GM10266 (cell line): Measurements from ENCODE around the gene ANKS1A.

Experiments
- DNase-seq: peaks from one replicate; pipeline ENCODE4 v3.0.0; 2012; ENCODE audit errors: extremely low spot score
- TF ChIP-seq, protein P1 (sequence below): IDR thresholded peaks from 2 replicates; pipeline ENCODE4 v1.5.1; 2012; ENCODE audit warnings: mild to moderate bottlenecking, low read depth; ENCODE audit not compliant: control insufficient read depth, insufficient read depth; ENCODE audit errors: missing control alignments

ANKS1A gene

DNA sequence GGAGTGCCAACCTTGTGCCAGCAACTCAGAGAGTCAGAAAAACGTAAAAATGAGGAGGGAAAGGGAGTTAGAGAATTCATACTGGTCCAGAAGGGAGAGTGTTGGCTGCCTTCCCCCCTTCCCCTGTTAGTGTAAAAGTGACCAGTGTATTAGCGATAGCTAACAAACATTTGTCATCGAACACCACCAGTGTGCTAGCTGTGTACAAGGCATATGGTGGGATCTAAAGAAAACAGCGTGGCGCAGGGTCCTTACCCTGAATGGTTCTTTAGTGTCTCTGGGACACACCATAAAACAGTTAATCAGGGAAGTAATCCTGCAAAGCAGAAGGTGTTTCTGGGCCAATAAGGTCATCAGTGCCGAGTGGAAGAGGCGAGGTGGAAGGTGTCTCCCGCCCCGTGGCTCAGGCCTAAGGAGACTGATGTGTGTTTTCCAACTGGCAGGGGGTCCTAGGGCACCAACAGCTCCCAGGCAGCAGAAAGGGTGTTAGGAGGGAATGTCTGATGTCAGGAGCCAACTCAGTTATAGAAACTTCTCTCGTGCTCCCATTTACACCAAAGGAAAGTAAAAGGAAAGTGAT lies 160.2 kb downstream of the ANKS1A start:
- no peak for DNase-seq
- TF ChIP-seq, protein P1, sequence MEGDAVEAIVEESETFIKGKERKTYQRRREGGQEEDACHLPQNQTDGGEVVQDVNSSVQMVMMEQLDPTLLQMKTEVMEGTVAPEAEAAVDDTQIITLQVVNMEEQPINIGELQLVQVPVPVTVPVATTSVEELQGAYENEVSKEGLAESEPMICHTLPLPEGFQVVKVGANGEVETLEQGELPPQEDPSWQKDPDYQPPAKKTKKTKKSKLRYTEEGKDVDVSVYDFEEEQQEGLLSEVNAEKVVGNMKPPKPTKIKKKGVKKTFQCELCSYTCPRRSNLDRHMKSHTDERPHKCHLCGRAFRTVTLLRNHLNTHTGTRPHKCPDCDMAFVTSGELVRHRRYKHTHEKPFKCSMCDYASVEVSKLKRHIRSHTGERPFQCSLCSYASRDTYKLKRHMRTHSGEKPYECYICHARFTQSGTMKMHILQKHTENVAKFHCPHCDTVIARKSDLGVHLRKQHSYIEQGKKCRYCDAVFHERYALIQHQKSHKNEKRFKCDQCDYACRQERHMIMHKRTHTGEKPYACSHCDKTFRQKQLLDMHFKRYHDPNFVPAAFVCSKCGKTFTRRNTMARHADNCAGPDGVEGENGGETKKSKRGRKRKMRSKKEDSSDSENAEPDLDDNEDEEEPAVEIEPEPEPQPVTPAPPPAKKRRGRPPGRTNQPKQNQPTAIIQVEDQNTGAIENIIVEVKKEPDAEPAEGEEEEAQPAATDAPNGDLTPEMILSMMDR, result no peak

DNA sequence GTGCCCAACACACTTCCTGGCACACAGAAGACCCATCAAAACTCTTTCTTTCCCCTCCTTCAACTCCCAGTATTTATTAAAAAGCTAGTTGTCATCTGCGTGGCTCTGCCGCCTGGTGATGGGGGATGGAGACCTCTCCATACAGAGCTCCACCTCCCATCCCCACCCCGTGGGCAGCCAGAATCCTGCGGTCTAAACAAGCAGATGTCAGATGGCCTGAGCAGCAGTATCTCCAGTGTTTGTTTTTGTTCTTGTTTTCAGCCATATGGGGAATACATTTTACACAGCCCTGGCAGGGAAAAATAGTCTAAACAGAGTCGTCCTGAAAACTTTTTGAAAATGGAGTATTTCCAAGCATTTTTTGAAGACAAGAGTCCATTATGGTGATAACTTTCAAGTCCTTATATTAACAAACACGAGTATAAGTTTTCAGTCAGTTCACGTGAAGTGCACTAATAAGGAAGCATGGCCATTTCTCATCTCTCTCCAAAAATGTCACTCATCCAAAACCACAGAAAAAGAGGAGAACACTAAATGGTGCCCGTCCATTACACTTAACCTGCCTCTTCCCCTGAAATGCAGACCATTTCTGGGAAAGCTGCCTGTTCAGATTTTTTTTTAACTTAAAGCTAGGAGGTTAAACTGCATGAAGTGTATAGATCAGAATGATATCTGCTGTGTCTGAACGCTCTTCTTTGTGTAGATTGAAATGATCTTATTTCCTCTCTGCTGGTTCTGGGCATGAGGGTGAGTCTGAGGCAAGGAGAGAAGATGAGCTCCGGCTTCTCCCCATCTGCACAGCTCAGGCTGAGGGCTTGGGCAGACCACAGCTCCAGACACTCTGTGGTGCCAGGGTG lies 161.1 kb downstream of the ANKS1A start:
- TF ChIP-seq, protein P1, result no peak
- DNase-seq, result no peak

DNA sequence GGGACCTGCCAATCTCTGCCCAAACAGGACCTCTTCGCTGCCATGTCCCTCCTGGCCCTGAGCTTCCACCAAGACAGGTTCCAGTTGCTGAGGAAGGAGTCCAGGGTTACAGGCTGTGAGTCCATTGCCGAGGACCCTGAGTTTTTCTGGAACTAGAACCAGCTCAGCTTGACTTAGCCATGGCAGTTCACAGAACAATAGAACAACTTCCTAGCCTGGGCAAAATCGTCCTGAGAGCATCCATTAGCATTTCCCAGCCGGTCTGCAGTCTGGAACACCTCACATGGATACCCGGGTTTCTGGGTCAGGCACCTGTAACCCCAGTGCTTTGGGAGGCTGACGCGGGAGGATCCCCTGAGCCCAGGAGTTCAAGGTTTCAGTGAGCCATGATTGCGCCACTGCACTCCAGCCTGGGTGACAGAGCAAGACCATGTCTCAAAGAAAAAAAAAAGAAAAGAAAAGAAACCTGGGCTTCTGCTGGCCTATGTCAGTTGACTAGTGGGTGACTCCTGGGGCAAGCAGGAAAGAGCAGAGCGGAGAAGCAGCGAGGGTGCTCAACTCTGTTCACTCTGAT lies 161.8 kb downstream of the ANKS1A start:
- no peak for DNase-seq
- TF ChIP-seq, protein P1, result no peak

DNA sequence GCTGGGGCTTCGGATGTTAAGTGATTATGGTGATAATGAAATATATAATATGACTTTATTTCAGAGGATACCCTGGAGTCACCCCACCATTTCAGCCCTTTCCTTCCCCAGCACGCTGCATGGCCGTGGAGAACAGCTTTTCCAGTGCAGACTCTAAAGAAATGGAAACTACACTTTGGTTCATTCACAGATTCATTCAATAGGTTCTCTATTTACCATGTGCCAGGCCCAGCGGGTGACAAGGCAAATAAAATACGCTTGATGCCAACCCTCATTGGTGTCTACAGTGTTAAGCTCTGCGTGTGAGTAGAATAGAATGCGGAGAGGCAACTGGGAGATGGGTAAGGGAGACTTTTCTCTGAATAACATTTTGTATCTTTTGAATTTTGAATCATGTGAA lies 162.3 kb downstream of the ANKS1A start:
- TF ChIP-seq, protein P1, result no peak

DNA sequence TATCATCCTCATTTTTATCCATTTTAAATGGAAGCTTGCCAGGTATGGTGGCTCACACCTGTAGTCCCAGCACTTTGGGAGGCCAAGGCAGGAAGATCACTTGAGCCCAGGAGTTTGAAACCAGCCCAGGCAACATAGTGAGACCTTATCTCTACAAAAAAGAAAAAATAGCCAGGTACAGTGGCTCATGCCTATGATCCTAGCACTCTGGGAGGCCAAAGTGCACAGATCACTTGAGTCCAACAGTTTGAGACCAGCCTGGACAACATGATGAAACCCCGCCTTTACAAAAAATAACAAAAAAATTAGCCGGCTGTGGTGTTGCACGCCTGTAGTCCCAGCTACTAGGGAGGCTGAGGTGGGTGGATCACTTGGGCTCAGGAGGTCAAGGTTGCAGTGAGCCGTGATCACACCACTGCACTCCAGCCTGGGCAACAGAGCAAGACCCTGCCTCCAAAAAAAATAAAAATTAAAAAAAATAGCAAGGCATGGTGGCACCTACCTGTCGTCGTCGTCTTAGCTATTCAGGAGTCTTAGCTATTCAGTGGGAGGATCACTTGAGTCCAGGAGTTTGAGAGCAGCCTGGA lies 163.0 kb downstream of the ANKS1A start:
- DNase-seq, result no peak
- TF ChIP-seq, protein P1, result no peak

More for the DNA sequence above, 162.3 kb downstream of the ANKS1A start:
- no peak for DNase-seq

DNA sequence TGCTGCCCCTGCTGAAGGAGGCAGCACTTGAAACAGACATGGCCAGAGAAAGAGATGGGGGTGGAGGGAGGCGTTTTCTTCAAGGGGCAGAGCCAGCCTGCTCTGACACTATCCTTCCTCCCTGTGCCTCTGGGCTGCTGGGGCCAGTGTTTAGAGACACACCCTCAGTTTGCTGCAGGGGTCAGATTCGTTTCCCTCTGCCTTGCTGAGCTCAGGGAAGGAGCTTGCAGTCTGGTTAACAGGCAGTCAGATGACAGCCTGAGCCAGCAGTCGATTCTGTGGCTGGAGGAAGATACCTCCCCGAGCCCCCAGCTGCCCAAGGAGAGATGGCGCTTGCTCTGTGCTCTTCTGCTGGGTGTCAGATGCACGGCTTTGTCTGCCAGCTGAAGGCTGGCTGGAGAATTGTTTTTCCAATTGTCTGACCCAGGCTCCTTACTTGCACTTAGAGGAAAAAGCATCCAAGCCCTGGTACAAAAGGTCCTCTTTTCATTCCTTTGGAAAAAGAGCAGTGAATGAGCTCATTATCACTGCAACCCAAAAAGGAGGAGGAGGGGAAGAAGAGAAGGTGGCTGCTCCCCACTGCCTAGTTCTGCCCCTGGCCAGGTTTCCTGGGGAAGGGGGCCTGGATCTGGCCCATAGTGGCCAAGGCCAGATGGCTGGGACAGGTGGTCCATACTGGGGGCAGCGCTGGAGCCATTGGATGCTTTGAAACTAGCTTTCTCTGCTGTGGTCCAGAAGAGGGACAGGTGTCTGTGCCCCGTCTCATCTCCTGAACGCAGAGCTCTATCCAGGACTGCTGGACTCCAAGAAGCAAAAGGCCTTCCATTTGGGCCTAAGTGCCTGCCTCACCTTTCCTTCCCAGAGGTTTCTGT lies 163.9 kb downstream of the ANKS1A start:
- TF ChIP-seq, protein P1, result no peak
- DNase-seq, result no peak
